ENCODE data around the gene DCHS2. TPM values are rescaled to one million over a fixed set of nuclear protein-coding genes. Genes with fewer than 3 reads are reported as not detected.

The DCHS2 gene
- total and polyA plus RNA-seq, 2 of the 8 experiments (the other 6 are each of a cell fraction or from before 2014, with no cell fraction given), result 0.54 to 2.6 TPM

- TF ChIP-seq CHD7 (IDR thresholded peaks at IDR 0.05; ENCODE audit: insufficient replicate concordance, low read length) (no peak), CTBP2 (IDR thresholded peaks at IDR 0.05; ENCODE audit: borderline replicate concordance, insufficient read depth, insufficient read length, low read length) (no peak), ASH2L (IDR thresholded peaks at IDR 0.05; ENCODE audit: low read length) (no peak), TAF1 (IDR thresholded peaks at IDR 0.05; ENCODE audit: low read depth, low read length) (no peak), SAP30 (IDR thresholded peaks at IDR 0.05; ENCODE audit: insufficient read depth, insufficient replicate concordance, low read length) (no peak), YY1 (IDR thresholded peaks at IDR 0.05; ENCODE audit: low read depth, low read length) (no peak), JUND (IDR thresholded peaks at IDR 0.05; ENCODE audit: low read length) (no peak), TEAD4 (IDR thresholded peaks at IDR 0.05; ENCODE audit: low read depth, low read length) (no peak), KDM1A (IDR thresholded peaks at IDR 0.05; ENCODE audit: borderline replicate concordance, low read length) (no peak), TBP (IDR thresholded peaks at IDR 0.05; ENCODE audit: low read depth, low read length) (no peak), FOSL1 (IDR thresholded peaks at IDR 0.05; ENCODE audit: insufficient read depth, low read depth, low read length) (no peak)
Measured at GRCh38 chr4:154485127-154485773, 6.3 kb downstream of the DCHS2 start (continued).

Measured in H1 (cell line).